Mesothelial cell of epicardium (in vitro differentiated cells): ENCODE measurements around the gene NUMBL. TPM values are rescaled to one million over a fixed set of nuclear protein-coding genes. Genes with fewer than 3 reads are reported as not detected.
A peak's percentile ranks its signal among the peaks of the same experiment; 100 is the strongest.

ENCODE experiments used
- DNase-seq, 2 experiments: peaks; one replicate each; pipeline ENCODE4 v3.0.0; 2021; ENCODE audit warnings: low spot score in 2 of 2; ENCODE audit not compliant: unreplicated experiment in 2 of 2
- H3K27ac Mint-ChIP-seq: 2 replicates; pipeline ENCODE4 v1.8.0; 2021; ENCODE audit warnings: mixed read lengths
- H3K27me3 Mint-ChIP-seq: 2 replicates; pipeline ENCODE4 v1.8.0; 2021; ENCODE audit warnings: low read depth, mixed read lengths
- H3K36me3 Mint-ChIP-seq: 2 replicates; pipeline ENCODE4 v1.8.0; 2021; ENCODE audit warnings: mixed read lengths
- H3K4me1 Mint-ChIP-seq: 2 replicates; pipeline ENCODE4 v1.8.0; 2021; ENCODE audit warnings: mixed read lengths
- H3K4me3 Mint-ChIP-seq: 2 replicates; pipeline ENCODE4 v1.8.0; 2021; ENCODE audit warnings: mild to moderate bottlenecking, moderate library complexity, mixed read lengths
- H3K9me3 Mint-ChIP-seq: 2 replicates; pipeline ENCODE4 v1.8.0; 2021; ENCODE audit warnings: mixed read lengths
- CTCF ChIP-seq: fragments of 200-600 bp; sonication (generic); IDR thresholded peaks from one replicate; pipeline ENCODE4 v1.5.0; 2021; ENCODE audit warnings: antibody characterized with exemption; ENCODE audit not compliant: unreplicated experiment
- total RNA-seq: library from RNA; stranded (reverse); gene quantifications from 3 replicates; pipeline ENCODE4 v1.2.1, GENCODE V29; 2021

Gene NUMBL
- total RNA-seq, 1 donor from 2014 or later: 42.5 TPM

GRCh38 chr19:40703029-40703755, 12.7 kb upstream of the NUMBL start:
- Mint-ChIP-seq H3K4me3 (no peak overlapping the region), H3K27ac (peak overlapping the region; percentile 7), H3K36me3 (peaks cover 34% of the 10 kb centered on the region), H3K4me1 (no peaks in the 10 kb centered on the region), H3K27me3 (no peaks in the 10 kb centered on the region), H3K9me3 (no peaks in the 10 kb centered on the region)
- DNase-seq: no peak
- TF ChIP-seq CTCF: no peak

- DNase-seq: peak in 1 of 2 experiments; percentile 44
Measured at GRCh38 chr19:40702337-40703012, 12.0 kb upstream of the NUMBL start.

GRCh38 chr19:40701758-40702157, 11.3 kb upstream of the NUMBL start:
- no peak overlapping the region for H3K27ac Mint-ChIP-seq
- H3K36me3 Mint-ChIP-seq: peaks cover 34% of the 10 kb centered on the region
- DNase-seq: no peak
- H3K4me3 Mint-ChIP-seq: no peak overlapping the region
- no peaks in the 10 kb centered on the region for H3K4me1 Mint-ChIP-seq
- TF ChIP-seq CTCF: no peak
- no peaks in the 10 kb centered on the region for H3K9me3 Mint-ChIP-seq
- H3K27me3 Mint-ChIP-seq: no peaks in the 10 kb centered on the region

More at GRCh38 chr19:40702337-40703012, 12.0 kb upstream of the NUMBL start:
- no peak for TF ChIP-seq CTCF
- peaks cover 34% of the 10 kb centered on the region for H3K36me3 Mint-ChIP-seq
- no peak overlapping the region for H3K4me3 Mint-ChIP-seq
- H3K27me3 Mint-ChIP-seq: no peaks in the 10 kb centered on the region
- H3K9me3 Mint-ChIP-seq: no peaks in the 10 kb centered on the region
- no peaks in the 10 kb centered on the region for H3K4me1 Mint-ChIP-seq
- H3K27ac Mint-ChIP-seq: no peak overlapping the region

GRCh38 chr19:40700083-40700482, 9.6 kb upstream of the NUMBL start:
- H3K36me3 Mint-ChIP-seq: peaks cover 39% of the 10 kb centered on the region
- H3K9me3 Mint-ChIP-seq: no peaks in the 10 kb centered on the region
- no peaks in the 10 kb centered on the region for H3K4me1 Mint-ChIP-seq
- no peak overlapping the region for H3K27ac Mint-ChIP-seq
- no peak overlapping the region for H3K4me3 Mint-ChIP-seq
- no peak for DNase-seq
- no peaks in the 10 kb centered on the region for H3K27me3 Mint-ChIP-seq
- no peak for TF ChIP-seq CTCF

- DNase-seq: no peak
- no peaks in the 10 kb centered on the region for H3K9me3 Mint-ChIP-seq
- no peaks in the 10 kb centered on the region for H3K4me1 Mint-ChIP-seq
- TF ChIP-seq CTCF: no peak
- H3K4me3 Mint-ChIP-seq: no peak overlapping the region
- H3K36me3 Mint-ChIP-seq: peaks cover 32% of the 10 kb centered on the region
- no peaks in the 10 kb centered on the region for H3K27me3 Mint-ChIP-seq
- H3K27ac Mint-ChIP-seq: no peak overlapping the region
Measured at GRCh38 chr19:40697007-40697406, 6.6 kb upstream of the NUMBL start.
